H9 (cell line): Measurements from ENCODE around the gene CLCN6. TPM values are rescaled to one million over a fixed set of nuclear protein-coding genes. Genes with fewer than 3 reads are reported as not detected.

Experiments
- DNase-seq: peaks from one replicate; pipeline ENCODE4 v3.0.0-alpha.2; 2017
- H2AFZ ChIP-seq: one replicate; pipeline ENCODE4 v1.6.1; 2013; ENCODE audit warnings: mild to moderate bottlenecking, low read length, control low read depth, moderate library complexity
- H2AK5ac ChIP-seq: 2 replicates; pipeline ENCODE4 v1.6.1; 2013; ENCODE audit warnings: low read length, control low read depth, mixed read lengths; ENCODE audit not compliant: insufficient read length
- H2BK120ac ChIP-seq: one replicate; pipeline ENCODE4 v1.6.1; 2013; ENCODE audit warnings: low read depth, mild to moderate bottlenecking, low read length, control low read depth, inconsistent platforms; ENCODE audit not compliant: poor library complexity, severe bottlenecking
- H2BK12ac ChIP-seq: 2 replicates; pipeline ENCODE4 v1.6.1; 2013; ENCODE audit warnings: low read length, control low read depth, mixed read lengths, low read depth; ENCODE audit not compliant: insufficient read length
- H2BK15ac ChIP-seq: 2 replicates; pipeline ENCODE4 v1.6.1; 2013; ENCODE audit warnings: low read depth, low read length, control low read depth
- H2BK20ac ChIP-seq: one replicate; pipeline ENCODE4 v1.6.1; 2013; ENCODE audit warnings: low read depth, mild to moderate bottlenecking, low read length, control low read depth, inconsistent platforms; ENCODE audit not compliant: poor library complexity, severe bottlenecking
- H2BK5ac ChIP-seq: 2 replicates; pipeline ENCODE4 v1.6.1; 2013; ENCODE audit warnings: low read length, control low read depth, mixed read lengths; ENCODE audit not compliant: insufficient read length
- H3K14ac ChIP-seq: 2 replicates; pipeline ENCODE4 v1.6.1; 2013; ENCODE audit warnings: low read length, control low read depth; ENCODE audit not compliant: insufficient read depth
- H3K18ac ChIP-seq: 2 replicates; pipeline ENCODE4 v1.6.1; 2013; ENCODE audit warnings: low read depth, mild to moderate bottlenecking, mixed read lengths, low read length, control low read depth; ENCODE audit not compliant: insufficient read length
- H3K23ac ChIP-seq: 2 replicates; pipeline ENCODE4 v1.6.1; 2013; ENCODE audit warnings: low read length, control low read depth, mixed read lengths, low read depth; ENCODE audit not compliant: insufficient read length
- H3K23me2 ChIP-seq: 2 replicates; pipeline ENCODE4 v1.6.1; 2013; ENCODE audit warnings: low read depth, mild to moderate bottlenecking, mixed read lengths, low read length, control low read depth; ENCODE audit not compliant: insufficient read length, poor library complexity, severe bottlenecking
- H3K27ac ChIP-seq: 2 replicates; pipeline ENCODE4 v1.5.1; 2013; ENCODE audit warnings: low read length, control low read depth, mixed read lengths, low read depth; ENCODE audit not compliant: insufficient read length
- H3K27me3 ChIP-seq: 2 replicates; pipeline ENCODE4 v1.6.1; 2013; ENCODE audit warnings: low read length, control low read depth, inconsistent platforms; ENCODE audit not compliant: insufficient read depth
- H3K4ac ChIP-seq: 2 replicates; pipeline ENCODE4 v1.6.1; 2013; ENCODE audit warnings: low read depth, mild to moderate bottlenecking, control low read depth, inconsistent platforms, low read length, moderate library complexity
- H3K4me1 ChIP-seq: 2 replicates; pipeline ENCODE4 v1.6.1; 2013; ENCODE audit warnings: low read length, control low read depth, inconsistent platforms; ENCODE audit not compliant: insufficient read depth
- H3K4me2 ChIP-seq: 2 replicates; pipeline ENCODE4 v1.6.1; 2013; ENCODE audit warnings: low read length, control low read depth, mixed read lengths; ENCODE audit not compliant: insufficient read length, insufficient read depth
- H3K56ac ChIP-seq: 2 replicates; pipeline ENCODE4 v1.6.1; 2013; ENCODE audit warnings: low read depth, mild to moderate bottlenecking, mixed read lengths, low read length, control low read depth; ENCODE audit not compliant: insufficient read length
- H3K79me1 ChIP-seq: 2 replicates; pipeline ENCODE4 v1.6.1; 2013; ENCODE audit warnings: low read depth, mild to moderate bottlenecking, moderate library complexity, low read length, control low read depth, inconsistent platforms; ENCODE audit not compliant: insufficient read depth, poor library complexity, severe bottlenecking
- H3K79me2 ChIP-seq: 2 replicates; pipeline ENCODE4 v1.6.1; 2013; ENCODE audit warnings: low read length, control low read depth, inconsistent platforms; ENCODE audit not compliant: insufficient read depth
- H3K9ac ChIP-seq: 2 replicates; pipeline ENCODE4 v1.6.1; 2013; ENCODE audit warnings: low read length, control low read depth, mixed read lengths; ENCODE audit not compliant: insufficient read length; ENCODE audit errors: extremely low read depth
- H3K9me3 ChIP-seq: one replicate; pipeline ENCODE4 v1.6.1; 2013; ENCODE audit warnings: low read depth, low read length, inconsistent platforms; ENCODE audit not compliant: control insufficient read depth
- H3T11ph ChIP-seq: one replicate; pipeline ENCODE4 v1.6.1; 2013; ENCODE audit warnings: mild to moderate bottlenecking, low read length, control low read depth, inconsistent platforms
- H4K20me1 ChIP-seq: one replicate; pipeline ENCODE4 v1.6.1; 2013; ENCODE audit not compliant: control insufficient read depth, insufficient read length, insufficient read depth
- H4K5ac ChIP-seq: 2 replicates; pipeline ENCODE4 v1.6.1; 2013; ENCODE audit warnings: low read depth, mild to moderate bottlenecking, mixed read lengths, low read length, control low read depth; ENCODE audit not compliant: insufficient read length
- H4K8ac ChIP-seq: replicated peaks from 2 replicates; pipeline ENCODE4 v1.6.1; 2013; ENCODE audit warnings: low read length, control low read depth, mixed read lengths, low read depth; ENCODE audit not compliant: insufficient read length
- H4K91ac ChIP-seq: 2 replicates; pipeline ENCODE4 v1.6.1; 2013; ENCODE audit warnings: low read depth, mild to moderate bottlenecking, moderate library complexity, mixed read lengths, low read length, control low read depth; ENCODE audit not compliant: insufficient read length
- H3K27ac Mint-ChIP-seq, 3 experiments: 2 replicates in 2 of 3; 3 replicates in 1 of 3; pipeline ENCODE4 v1.8.0; 2020 to 2021; ENCODE audit warnings: mixed read lengths in 3 of 3, mild to moderate bottlenecking in 1 of 3, moderate library complexity in 1 of 3
- H3K27me3 Mint-ChIP-seq: 2 replicates; pipeline ENCODE4 v1.8.0; 2021; ENCODE audit warnings: low read depth, mild to moderate bottlenecking, moderate library complexity, mixed read lengths
- H3K36me3 Mint-ChIP-seq, 3 experiments: 2 replicates in 2 of 3; 3 replicates in 1 of 3; pipeline ENCODE4 v1.8.0; 2020 to 2021; ENCODE audit warnings: low read depth in 3 of 3, mixed read lengths in 3 of 3; ENCODE audit not compliant: insufficient read depth in 1 of 3
- H3K4me1 Mint-ChIP-seq, 2 experiments: 2 replicates each; pipeline ENCODE4 v1.8.0; 2020; ENCODE audit warnings: mixed read lengths in 2 of 2
- H3K4me3 Mint-ChIP-seq, 2 experiments: 2 replicates in 1 of 2; 3 replicates in 1 of 2; pipeline ENCODE4 v1.8.0; 2020 to 2021; ENCODE audit warnings: mild to moderate bottlenecking in 2 of 2, mixed read lengths in 2 of 2, moderate library complexity in 1 of 2
- H3K9me3 Mint-ChIP-seq, 2 experiments: 2 replicates in 1 of 2; 3 replicates in 1 of 2; pipeline ENCODE4 v1.8.0; 2020; ENCODE audit warnings: mild to moderate bottlenecking in 2 of 2, mixed read lengths in 2 of 2, moderate library complexity in 1 of 2
- CTCF ChIP-seq: fragments of 200-600 bp; sonication (generic); conservative IDR thresholded peaks from 3 replicates; pipeline ENCODE4 v1.8.0; 2021; ENCODE audit warnings: antibody characterized with exemption, mild to moderate bottlenecking
- WGBS: extraction: QIAGEN DNeasy Blood & Tissue Kit; methylation state at CpG from one replicate; pipeline ENCODE4 v1.1.7; 2013; ENCODE audit warnings: missing lambda C conversion rate, low lambda C conversion rate, mixed read lengths; ENCODE audit not compliant: insufficient read length; ENCODE audit errors: extremely low coverage; 5-methylcytosine and 5-hydroxymethylcytosine counted together
- total RNA-seq: library from RNA; stranded (reverse); gene quantifications from 2 replicates; pipeline ENCODE4 v1.2.1, GENCODE V29; 2021

The CLCN6 gene
- total RNA-seq, 1 experiment from 2014 or later: 20.5 TPM

GRCh38 chr1:11800756-11801433 lies 5.1 kb upstream of the CLCN6 start:
- no peak overlapping the region for H4K5ac ChIP-seq
- no peaks in the 10 kb centered on the region for H3K9me3 ChIP-seq
- no peaks in the 10 kb centered on the region for H3K79me1 ChIP-seq
- TF ChIP-seq CTCF: no peak
- H2AFZ ChIP-seq: no peak overlapping the region
- Mint-ChIP-seq H3K27ac (peak overlapping the region in 1 of 3 experiments; percentile 15; a peak in 1 of 7 replicates), H3K4me3 (peak overlapping the region in 1 of 2 experiments; percentile 5; a peak in 1 of 5 replicates), H3K9me3 (no peaks in the 10 kb centered on the region), H3K4me1 (peaks cover 25 to 34% of the 10 kb centered on the region in 2 experiments), H3K36me3 (peaks cover 13 to 34% (median 23%) of the 10 kb centered on the region in 3 experiments; a peak in 6 of 7 replicates), H3K27me3 (no peaks in the 10 kb centered on the region)
- no peak overlapping the region for H3K4ac ChIP-seq
- WGBS: no CpG with 5 or more reads among the region's 21 CpGs
- H2BK20ac ChIP-seq: no peak overlapping the region
- no peaks in the 10 kb centered on the region for H4K20me1 ChIP-seq
- H3K23ac ChIP-seq: no peak overlapping the region
- H3K56ac ChIP-seq: no peak overlapping the region
- H2BK5ac ChIP-seq: no peak overlapping the region
- no peak overlapping the region for H3K27ac ChIP-seq
- no peaks in the 10 kb centered on the region for H3K27me3 ChIP-seq
- H3K18ac ChIP-seq: no peak overlapping the region
- no peak overlapping the region for H4K91ac ChIP-seq
- no peak overlapping the region for H3K4me2 ChIP-seq
- H3K79me2 ChIP-seq: no peaks in the 10 kb centered on the region
- H3T11ph ChIP-seq: no peak overlapping the region
- no peaks in the 10 kb centered on the region; the same call in 1 of the 2 replicates for H3K4me1 ChIP-seq
- peaks cover 10% of the 10 kb centered on the region for H3K23me2 ChIP-seq
- H3K14ac ChIP-seq: no peak overlapping the region; the same call in 1 of the 2 replicates
- H2BK12ac ChIP-seq: no peak overlapping the region
- no peak overlapping the region for H4K8ac ChIP-seq
- H2BK120ac ChIP-seq: no peak overlapping the region
- no peak overlapping the region for H2BK15ac ChIP-seq
- DNase-seq: no peak
- H2AK5ac ChIP-seq: no peak overlapping the region
- no peak overlapping the region for H3K9ac ChIP-seq
